Astrocyte (in vitro differentiated cells and primary cell): Measurements from ENCODE around the gene ZSWIM3. TPM values are rescaled to one million over a fixed set of nuclear protein-coding genes. Genes with fewer than 3 reads are reported as not detected.

Experiments
- DNase-seq: peaks from one replicate; pipeline ENCODE4 v3.0.0-alpha.2; 2010; ENCODE audit warnings: low read depth
- FAIRE-seq: peaks from 2 replicates; lab custom pipeline; 2011; peaks lifted over from hg19 to GRCh38; lab: Jason Lieb, UNC
- H2AFZ ChIP-seq: 2 replicates; pipeline ENCODE4 v1.6.0; 2012; ENCODE audit warnings: low read depth, low read length, inconsistent platforms
- H3K27ac ChIP-seq: 2 replicates; pipeline ENCODE4 v1.5.1; 2011; ENCODE audit warnings: low read depth, low read length, inconsistent platforms
- H3K27me3 ChIP-seq: 2 replicates; pipeline ENCODE4 v1.6.0; 2011; ENCODE audit warnings: low read length, inconsistent platforms; ENCODE audit not compliant: insufficient read depth
- H3K36me3 ChIP-seq: 2 replicates; pipeline ENCODE4 v1.5.1; 2011; ENCODE audit warnings: low read length, inconsistent platforms; ENCODE audit not compliant: insufficient read depth
- H3K4me1 ChIP-seq: 2 replicates; pipeline ENCODE4 v1.5.1; 2011; ENCODE audit warnings: low read length, inconsistent platforms; ENCODE audit not compliant: insufficient read depth
- H3K4me2 ChIP-seq: 2 replicates; pipeline ENCODE4 v1.6.0; 2012; ENCODE audit warnings: low read length, inconsistent platforms
- H3K4me3 ChIP-seq: 2 replicates; pipeline ENCODE4 v1.5.1; 2011; ENCODE audit warnings: low read depth, mild to moderate bottlenecking, low read length, inconsistent platforms; ENCODE audit not compliant: insufficient read depth
- H3K79me2 ChIP-seq: 2 replicates; pipeline ENCODE4 v1.6.0; 2012; ENCODE audit warnings: mild to moderate bottlenecking, low read length, inconsistent platforms; ENCODE audit not compliant: insufficient read depth
- H3K9ac ChIP-seq: 2 replicates; pipeline ENCODE4 v1.6.0; 2012; ENCODE audit warnings: mild to moderate bottlenecking, low read length, inconsistent platforms
- H3K9me3 ChIP-seq: 2 replicates; pipeline ENCODE4 v1.5.1; 2012; ENCODE audit warnings: low read depth, mild to moderate bottlenecking, low read length, inconsistent platforms; ENCODE audit not compliant: insufficient read depth
- H4K20me1 ChIP-seq: 2 replicates; pipeline ENCODE4 v1.6.0; 2012; ENCODE audit warnings: low read length, inconsistent platforms; ENCODE audit not compliant: insufficient read depth
- H3K27ac Mint-ChIP-seq: one replicate; pipeline ENCODE4 v1.8.0; 2021; ENCODE audit warnings: mild to moderate bottlenecking, mixed read lengths; ENCODE audit not compliant: unreplicated experiment
- H3K27me3 Mint-ChIP-seq: one replicate; pipeline ENCODE4 v1.8.0; 2021; ENCODE audit warnings: low read depth, mixed read lengths; ENCODE audit not compliant: unreplicated experiment
- H3K36me3 Mint-ChIP-seq: one replicate; pipeline ENCODE4 v1.8.0; 2021; ENCODE audit warnings: low read depth, mixed read lengths; ENCODE audit not compliant: unreplicated experiment
- H3K4me1 Mint-ChIP-seq: one replicate; pipeline ENCODE4 v1.8.0; 2021; ENCODE audit warnings: low read depth, mixed read lengths; ENCODE audit not compliant: unreplicated experiment
- H3K4me3 Mint-ChIP-seq: one replicate; pipeline ENCODE4 v1.8.0; 2021; ENCODE audit warnings: mild to moderate bottlenecking, moderate library complexity, mixed read lengths; ENCODE audit not compliant: unreplicated experiment
- H3K9me3 Mint-ChIP-seq: one replicate; pipeline ENCODE4 v1.8.0; 2021; ENCODE audit warnings: mild to moderate bottlenecking, mixed read lengths; ENCODE audit not compliant: unreplicated experiment
- CTCF ChIP-seq: IDR thresholded peaks from 2 replicates; pipeline ENCODE4 v1.5.1; 2011; ENCODE audit warnings: low read depth, mild to moderate bottlenecking, inconsistent platforms, low read length, moderate library complexity; ENCODE audit not compliant: insufficient read depth
- EZH2 ChIP-seq: IDR thresholded peaks from 2 replicates; pipeline ENCODE4 v1.6.1; 2012; ENCODE audit warnings: mild to moderate bottlenecking, low read length, inconsistent platforms; ENCODE audit not compliant: insufficient read depth
- total RNA-seq: library from RNA; stranded (reverse); gene quantifications from 2 replicates; pipeline ENCODE4 v1.2.1, GENCODE V29; 2021

Gene ZSWIM3
- total RNA-seq, 1 donor from 2014 or later = 4.7 TPM

- peak overlapping the region; percentile 75 for H3K9ac ChIP-seq
- H3K27ac Mint-ChIP-seq = no peak overlapping the region
- no peaks in the 10 kb centered on the region for H3K9me3 ChIP-seq
- FAIRE-seq (no peak), DNase-seq (peak; percentile 44)
- H4K20me1 ChIP-seq = peaks cover 12% of the 10 kb centered on the region
- TF ChIP-seq EZH2 (no peak), CTCF (no peak)
- H3K36me3 ChIP-seq = peaks cover 3% of the 10 kb centered on the region
- peaks cover 8% of the 10 kb centered on the region for H3K36me3 Mint-ChIP-seq
- no peaks in the 10 kb centered on the region for H3K27me3 ChIP-seq
- peak overlapping the region; percentile 91 for H3K4me2 ChIP-seq
- H3K4me1 ChIP-seq = peaks cover 24% of the 10 kb centered on the region
- H3K4me1 Mint-ChIP-seq = peaks cover 16% of the 10 kb centered on the region
- peak overlapping the region; percentile 83 for H2AFZ ChIP-seq
- no peaks in the 10 kb centered on the region for H3K27me3 Mint-ChIP-seq
- peak overlapping the region; percentile 71 for H3K4me3 ChIP-seq
- H3K4me3 Mint-ChIP-seq = peak overlapping the region; percentile 74
- peaks cover 13% of the 10 kb centered on the region for H3K79me2 ChIP-seq
- H3K27ac ChIP-seq = peak overlapping the region; percentile 65
- H3K9me3 Mint-ChIP-seq = peaks cover 2% of the 10 kb centered on the region
Observed at GRCh38 chr20:45833883-45834796, 23.3 kb upstream of the ZSWIM3 start.

- DNase-seq (no peak), FAIRE-seq (no peak)
- Mint-ChIP-seq H3K27ac (no peak overlapping the region), H3K27me3 (no peaks in the 10 kb centered on the region), H3K4me3 (peak overlapping the region; percentile 74), H3K36me3 (peaks cover 8% of the 10 kb centered on the region), H3K9me3 (peaks cover 2% of the 10 kb centered on the region), H3K4me1 (peaks cover 16% of the 10 kb centered on the region)
- H3K9me3 ChIP-seq = no peaks in the 10 kb centered on the region
- peak overlapping the region; percentile 91 for H3K4me2 ChIP-seq
- peaks cover 13% of the 10 kb centered on the region for H3K79me2 ChIP-seq
- H3K4me3 ChIP-seq = peak overlapping the region; percentile 71
- H3K27me3 ChIP-seq = no peaks in the 10 kb centered on the region
- H3K9ac ChIP-seq = peak overlapping the region; percentile 75
- H4K20me1 ChIP-seq = peaks cover 12% of the 10 kb centered on the region
- peaks cover 24% of the 10 kb centered on the region for H3K4me1 ChIP-seq
- H3K36me3 ChIP-seq = peaks cover 3% of the 10 kb centered on the region
- no peak overlapping the region for H3K27ac ChIP-seq
- TF ChIP-seq CTCF (no peak), EZH2 (no peak)
- peak overlapping the region; percentile 83 for H2AFZ ChIP-seq
Observed at GRCh38 chr20:45834797-45835161, 22.6 kb upstream of the ZSWIM3 start.

- FAIRE-seq = no peak
- no peak overlapping the region for H3K27ac ChIP-seq
- TF ChIP-seq EZH2 = no peak
- no peak overlapping the region for H3K9ac ChIP-seq
- no peaks in the 10 kb centered on the region for H3K27me3 Mint-ChIP-seq
- H3K36me3 Mint-ChIP-seq = peaks cover 8% of the 10 kb centered on the region
- peak overlapping the region; percentile 91 for H3K4me2 ChIP-seq
- peaks cover 12% of the 10 kb centered on the region for H4K20me1 ChIP-seq
- H2AFZ ChIP-seq = no peak overlapping the region
- H3K27me3 ChIP-seq = no peaks in the 10 kb centered on the region
- peaks cover 3% of the 10 kb centered on the region for H3K36me3 ChIP-seq
- peaks cover 16% of the 10 kb centered on the region for H3K4me1 Mint-ChIP-seq
- peak overlapping the region; percentile 74 for H3K4me3 Mint-ChIP-seq
- peaks cover 13% of the 10 kb centered on the region for H3K79me2 ChIP-seq
- no peaks in the 10 kb centered on the region for H3K9me3 ChIP-seq
- peaks cover 24% of the 10 kb centered on the region for H3K4me1 ChIP-seq
- H3K27ac Mint-ChIP-seq = no peak overlapping the region
- peaks cover 2% of the 10 kb centered on the region for H3K9me3 Mint-ChIP-seq
- no peak overlapping the region for H3K4me3 ChIP-seq
- no peak for DNase-seq
Observed at GRCh38 chr20:45835329-45835765, 22.1 kb upstream of the ZSWIM3 start.
